CD14-positive monocyte (primary cell): ENCODE results near the gene MAST4. TPM values are rescaled to one million over a fixed set of nuclear protein-coding genes. Genes with fewer than 3 reads are reported as not detected.

Source experiments
- DNase-seq, 3 donors: peaks; one replicate each; pipeline ENCODE4 v3.0.0-alpha.2; 2011 to 2022
- H2AFZ ChIP-seq: 2 replicates; pipeline ENCODE4 v1.6.0; 2012; ENCODE audit warnings: mild to moderate bottlenecking, low read depth, low read length, inconsistent platforms; ENCODE audit not compliant: insufficient read depth, poor library complexity, severe bottlenecking
- H3K27ac ChIP-seq, 2 donors: 1 replicate in 1 of 2; 2 replicates in 1 of 2; pipeline ENCODE4 v1.5.1; 2012 to 2013; ENCODE audit warnings: low read length in 2 of 2, control low read depth in 1 of 2, inconsistent platforms in 1 of 2, low read depth in 1 of 2, mild to moderate bottlenecking in 1 of 2
- H3K27me3 ChIP-seq, 2 donors: one replicate each; pipeline versions ENCODE4 v1.6.0 to v1.6.1; 2011 to 2013; ENCODE audit warnings: low read length in 2 of 2; ENCODE audit not compliant: control insufficient read depth in 2 of 2, insufficient read depth in 2 of 2
- H3K36me3 ChIP-seq, 2 donors: replicated peaks in 1 of 2; 1 replicate in 1 of 2; 2 replicates in 1 of 2; pipeline versions ENCODE4 v1.5.1 to v1.6.1; 2012 to 2013; ENCODE audit warnings: low read length in 2 of 2, control low read depth in 1 of 2, inconsistent platforms in 1 of 2, mild to moderate bottlenecking in 1 of 2; ENCODE audit not compliant: insufficient read depth in 2 of 2, control insufficient read depth in 1 of 2
- H3K4me1 ChIP-seq, 2 donors: 1 replicate in 1 of 2; 2 replicates in 1 of 2; pipeline versions ENCODE4 v1.5.1 to v1.6.1; 2012 to 2013; ENCODE audit warnings: low read length in 2 of 2, control low read depth in 1 of 2, inconsistent platforms in 1 of 2, mild to moderate bottlenecking in 1 of 2, moderate library complexity in 1 of 2; ENCODE audit not compliant: insufficient read depth in 2 of 2, control insufficient read depth in 1 of 2
- H3K4me2 ChIP-seq: replicated peaks from 2 replicates; pipeline ENCODE3; 2012; ENCODE audit warnings: low read length, moderate library complexity, mild to moderate bottlenecking; ENCODE audit not compliant: poor library complexity, severe bottlenecking; ENCODE audit errors: extremely low read depth
- H3K4me3 ChIP-seq, 3 experiments: fragments of 200-600 bp in 1 of 3; sonication (generic) in 1 of 3; replicated peaks in 1 of 3; 1 replicate in 2 of 3; 2 replicates in 1 of 3; pipeline ENCODE4 v1.5.1; 2011 to 2013; ENCODE audit warnings: low read length in 3 of 3, mild to moderate bottlenecking in 3 of 3, control low read depth in 2 of 3, low read depth in 2 of 3, inconsistent platforms in 1 of 3, moderate library complexity in 1 of 3
- H3K79me2 ChIP-seq: 2 replicates; pipeline ENCODE4 v1.6.0; 2012; ENCODE audit warnings: mild to moderate bottlenecking, control low read depth, inconsistent platforms, low read length, moderate library complexity; ENCODE audit not compliant: insufficient read depth
- H3K9ac ChIP-seq: 2 replicates; pipeline ENCODE4 v1.6.0; 2017; ENCODE audit warnings: low read length, mild to moderate bottlenecking; ENCODE audit not compliant: insufficient read depth, poor library complexity, severe bottlenecking
- H3K9me3 ChIP-seq, 2 donors: replicated peaks in 1 of 2; 1 replicate in 1 of 2; 2 replicates in 1 of 2; pipeline versions ENCODE4 v1.5.1 to v1.6.1; 2012 to 2013; ENCODE audit warnings: low read length in 2 of 2, control low read depth in 1 of 2; ENCODE audit not compliant: control insufficient read depth in 1 of 2, insufficient read depth in 1 of 2
- H4K20me1 ChIP-seq: 2 replicates; pipeline ENCODE4 v1.6.0; 2012; ENCODE audit warnings: mild to moderate bottlenecking, low read length, control low read depth, moderate library complexity; ENCODE audit not compliant: insufficient read depth
- H3K27ac Mint-ChIP-seq, 7 donors: one replicate each; pipeline ENCODE4 v1.8.0; 2020; ENCODE audit warnings: mild to moderate bottlenecking in 7 of 7, mixed read lengths in 7 of 7, moderate library complexity in 6 of 7, inconsistent platforms in 2 of 7
- H3K27me3 Mint-ChIP-seq, 3 donors: one replicate each; pipeline ENCODE4 v1.8.0; 2021 to 2022; ENCODE audit warnings: low read depth in 3 of 3, mild to moderate bottlenecking in 3 of 3, mixed read lengths in 3 of 3, moderate library complexity in 3 of 3, inconsistent platforms in 1 of 3
- H3K36me3 Mint-ChIP-seq, 2 donors: one replicate each; pipeline ENCODE4 v1.8.0; 2020; ENCODE audit warnings: mixed read lengths in 2 of 2, inconsistent platforms in 1 of 2, mild to moderate bottlenecking in 1 of 2
- H3K4me1 Mint-ChIP-seq: one replicate; pipeline ENCODE4 v1.8.0; 2020; ENCODE audit warnings: mild to moderate bottlenecking, mixed read lengths
- H3K4me3 Mint-ChIP-seq, 2 donors: one replicate each; pipeline ENCODE4 v1.8.0; 2020; ENCODE audit warnings: mild to moderate bottlenecking in 2 of 2, mixed read lengths in 2 of 2, moderate library complexity in 1 of 2
- H3K9me3 Mint-ChIP-seq, 7 donors: one replicate each; pipeline ENCODE4 v1.8.0; 2020 to 2022; ENCODE audit warnings: mixed read lengths in 7 of 7, mild to moderate bottlenecking in 6 of 7, moderate library complexity in 6 of 7, inconsistent platforms in 2 of 7
- CTCF ChIP-seq: fragments of 200-600 bp; IDR thresholded peaks from one replicate; pipeline ENCODE4 v1.8.0; 2022; ENCODE audit warnings: antibody characterized with exemption, mild to moderate bottlenecking
- WGBS: methylation state at CpG from one replicate; pipeline ENCODE4 v1.1.5; 2013; ENCODE audit warnings: missing lambda C conversion rate; ENCODE audit not compliant: insufficient coverage; 5-methylcytosine and 5-hydroxymethylcytosine counted together
- intact Hi-C, 2 donors: fragments of 100-400 bp; cut with micrococcal nuclease; formaldehyde crosslinking; loops; one replicate each; pipeline versions ENCODE4 v1.15.0 to v1.15.1; 2023
- polyA plus RNA-seq, 3 donors: library from polyadenylated mRNA; depleted of rRNA in 1 of 3; unstranded in 2 of 3; stranded (reverse) in 1 of 3; fragments of 300-500 nt in 2 of 3; fragments of >200 nt in 1 of 3; fragmentation: Illumina TruSeq in 2 of 3; gene quantifications; 1 replicate in 2 of 3; 2 replicates in 1 of 3; pipeline ENCODE4 v1.2.3, GENCODE V29; 2012 to 2021

The MAST4 gene
- polyA plus RNA-seq, 3 donors: 0.03 to 0.24 TPM; not detected in 1

- H3K9me3 Mint-ChIP-seq: no peaks in the 10 kb centered on the region
Measured at GRCh38 chr5:66960369-66961137, 364.4 kb downstream of the MAST4 start.

GRCh38 chr5:66963559-66963971 is 367.4 kb downstream of the MAST4 start:
- Histone ChIP-seq H2AFZ (no peak overlapping the region), H3K4me3 (no peak overlapping the region), H3K9me3 (no peaks in the 10 kb centered on the region), H4K20me1 (no peaks in the 10 kb centered on the region), H3K9ac (no peak overlapping the region), H3K27me3 (no peaks in the 10 kb centered on the region), H3K27ac (no peak overlapping the region), H3K4me1 (no peaks in the 10 kb centered on the region), H3K36me3 (no peaks in the 10 kb centered on the region), H3K4me2 (no peak overlapping the region), H3K79me2 (no peaks in the 10 kb centered on the region)
- WGBS: 60% methylated on average over 1 of the region's 1 CpG
- DNase-seq: no peak
- no peaks in the 10 kb centered on the region for H3K4me1 Mint-ChIP-seq
- intact Hi-C loops: no loop called here
- no peak overlapping the region for H3K27ac Mint-ChIP-seq
- no peaks in the 10 kb centered on the region for H3K36me3 Mint-ChIP-seq
- no peak overlapping the region for H3K4me3 Mint-ChIP-seq
- peaks cover 0 to 4% (median 0%) of the 10 kb centered on the region in 7 donors for H3K9me3 Mint-ChIP-seq
- TF ChIP-seq CTCF: no peak
- H3K27me3 Mint-ChIP-seq: peaks cover 0 to 2% (median 0%) of the 10 kb centered on the region in 3 donors

More at GRCh38 chr5:66960369-66961137, 364.4 kb downstream of the MAST4 start:
- WGBS: no CpG with 5 or more reads among the region's 7 CpGs
- Histone ChIP-seq H3K4me2 (no peak overlapping the region), H2AFZ (no peak overlapping the region), H3K27me3 (no peaks in the 10 kb centered on the region), H3K79me2 (no peaks in the 10 kb centered on the region), H3K4me3 (no peak overlapping the region), H3K36me3 (no peaks in the 10 kb centered on the region), H3K4me1 (no peaks in the 10 kb centered on the region), H3K27ac (no peak overlapping the region), H3K9me3 (no peaks in the 10 kb centered on the region), H3K9ac (no peak overlapping the region), H4K20me1 (no peaks in the 10 kb centered on the region)
- DNase-seq: no peak
- H3K27ac Mint-ChIP-seq: no peak overlapping the region
- intact Hi-C loops: no loop called here
- H3K36me3 Mint-ChIP-seq: no peaks in the 10 kb centered on the region
- peaks cover 0 to 1% (median 0%) of the 10 kb centered on the region in 3 donors for H3K27me3 Mint-ChIP-seq
- TF ChIP-seq CTCF: no peak
- no peaks in the 10 kb centered on the region for H3K4me1 Mint-ChIP-seq
- no peak overlapping the region for H3K4me3 Mint-ChIP-seq
